GM21786 (cell line): ENCODE data around the gene RGS12.

Experiments
- ATAC-seq: cut with Tn5 transposase; IDR thresholded peaks from one replicate; pipeline ENCODE4 v1.9.1; 2021; ENCODE audit not compliant: unreplicated experiment

Gene RGS12, protein sequence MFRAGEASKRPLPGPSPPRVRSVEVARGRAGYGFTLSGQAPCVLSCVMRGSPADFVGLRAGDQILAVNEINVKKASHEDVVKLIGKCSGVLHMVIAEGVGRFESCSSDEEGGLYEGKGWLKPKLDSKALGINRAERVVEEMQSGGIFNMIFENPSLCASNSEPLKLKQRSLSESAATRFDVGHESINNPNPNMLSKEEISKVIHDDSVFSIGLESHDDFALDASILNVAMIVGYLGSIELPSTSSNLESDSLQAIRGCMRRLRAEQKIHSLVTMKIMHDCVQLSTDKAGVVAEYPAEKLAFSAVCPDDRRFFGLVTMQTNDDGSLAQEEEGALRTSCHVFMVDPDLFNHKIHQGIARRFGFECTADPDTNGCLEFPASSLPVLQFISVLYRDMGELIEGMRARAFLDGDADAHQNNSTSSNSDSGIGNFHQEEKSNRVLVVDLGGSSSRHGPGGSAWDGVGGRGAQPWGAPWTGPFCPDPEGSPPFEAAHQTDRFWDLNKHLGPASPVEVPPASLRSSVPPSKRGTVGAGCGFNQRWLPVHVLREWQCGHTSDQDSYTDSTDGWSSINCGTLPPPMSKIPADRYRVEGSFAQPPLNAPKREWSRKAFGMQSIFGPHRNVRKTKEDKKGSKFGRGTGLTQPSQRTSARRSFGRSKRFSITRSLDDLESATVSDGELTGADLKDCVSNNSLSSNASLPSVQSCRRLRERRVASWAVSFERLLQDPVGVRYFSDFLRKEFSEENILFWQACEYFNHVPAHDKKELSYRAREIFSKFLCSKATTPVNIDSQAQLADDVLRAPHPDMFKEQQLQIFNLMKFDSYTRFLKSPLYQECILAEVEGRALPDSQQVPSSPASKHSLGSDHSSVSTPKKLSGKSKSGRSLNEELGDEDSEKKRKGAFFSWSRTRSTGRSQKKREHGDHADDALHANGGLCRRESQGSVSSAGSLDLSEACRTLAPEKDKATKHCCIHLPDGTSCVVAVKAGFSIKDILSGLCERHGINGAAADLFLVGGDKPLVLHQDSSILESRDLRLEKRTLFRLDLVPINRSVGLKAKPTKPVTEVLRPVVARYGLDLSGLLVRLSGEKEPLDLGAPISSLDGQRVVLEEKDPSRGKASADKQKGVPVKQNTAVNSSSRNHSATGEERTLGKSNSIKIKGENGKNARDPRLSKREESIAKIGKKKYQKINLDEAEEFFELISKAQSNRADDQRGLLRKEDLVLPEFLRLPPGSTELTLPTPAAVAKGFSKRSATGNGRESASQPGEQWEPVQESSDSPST (N-terminal part only)

DNA sequence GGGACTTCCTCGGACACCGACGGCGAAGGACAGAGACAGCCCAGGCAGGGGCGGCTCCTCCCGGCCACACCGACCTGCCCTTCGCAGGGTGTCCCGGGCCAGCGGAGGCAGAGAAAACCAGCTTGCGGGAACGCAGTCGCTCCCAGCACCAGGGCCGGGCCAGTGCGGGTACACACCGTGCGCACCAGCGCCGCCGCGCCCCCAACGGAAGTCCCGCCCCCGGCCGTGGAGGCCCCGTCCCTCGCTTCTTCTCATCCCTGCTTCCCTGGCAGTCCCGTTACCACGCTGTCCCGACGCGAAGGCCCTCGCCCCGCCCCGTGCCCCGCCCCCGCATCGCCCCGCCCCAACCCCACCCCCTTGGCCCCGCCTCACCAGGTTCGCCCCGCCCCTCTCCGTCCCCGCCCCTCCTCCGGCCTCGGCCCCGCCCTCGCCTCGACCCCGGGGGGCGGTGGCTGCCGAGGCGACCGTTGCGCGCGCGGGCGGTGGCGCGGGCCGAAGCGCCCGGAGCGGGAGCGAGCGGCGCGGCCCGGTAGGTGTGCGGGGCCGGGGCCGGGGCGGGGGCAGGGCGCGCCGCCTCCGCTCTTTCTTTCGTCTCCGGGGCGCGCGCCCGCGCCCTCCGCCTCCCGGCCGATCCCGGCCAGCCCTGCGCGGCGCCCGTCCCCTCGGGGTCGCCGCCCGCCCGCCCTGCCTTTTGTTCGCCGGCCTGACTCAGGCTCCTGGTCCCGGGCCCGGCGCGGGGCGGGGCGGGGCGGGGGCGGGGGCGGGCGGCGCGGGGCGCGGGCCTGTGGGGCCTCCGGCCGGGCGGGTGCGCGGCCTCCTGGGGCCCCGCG, at the start of gene RGS12:
Gene RGS12 (plus strand): TSS at position 451 of the 830 bp plus-strand sequence. CDS start 23,150 bp downstream, outside the sequence.
- ATAC-seq = peak; percentile 86

DNA sequence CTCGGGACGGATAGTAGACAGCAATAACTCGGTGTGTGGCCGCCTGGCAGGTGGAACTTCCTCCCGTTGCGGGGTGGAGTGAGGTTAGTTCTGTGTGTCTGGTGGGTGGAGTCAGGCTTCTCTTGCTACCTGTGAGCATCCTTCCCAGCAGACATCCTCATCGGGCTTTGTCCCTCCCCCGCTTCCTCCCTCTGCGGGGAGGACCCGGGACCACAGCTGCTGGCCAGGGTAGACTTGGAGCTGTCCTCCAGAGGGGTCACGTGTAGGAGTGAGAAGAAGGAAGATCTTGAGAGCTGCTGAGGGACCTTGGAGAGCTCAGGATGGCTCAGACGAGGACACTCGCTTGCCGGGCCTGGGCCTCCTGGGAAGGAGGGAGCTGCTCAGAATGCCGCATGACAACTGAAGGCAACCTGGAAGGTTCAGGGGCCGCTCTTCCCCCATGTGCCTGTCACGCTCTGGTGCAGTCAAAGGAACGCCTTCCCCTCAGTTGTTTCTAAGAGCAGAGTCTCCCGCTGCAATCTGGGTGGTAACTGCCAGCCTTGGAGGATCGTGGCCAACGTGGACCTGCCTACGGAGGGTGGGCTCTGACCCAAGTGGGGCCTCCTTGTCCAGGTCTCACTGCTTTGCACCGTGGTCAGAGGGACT, 49.6 kb upstream of the RGS12 start:
- no peak for ATAC-seq

DNA sequence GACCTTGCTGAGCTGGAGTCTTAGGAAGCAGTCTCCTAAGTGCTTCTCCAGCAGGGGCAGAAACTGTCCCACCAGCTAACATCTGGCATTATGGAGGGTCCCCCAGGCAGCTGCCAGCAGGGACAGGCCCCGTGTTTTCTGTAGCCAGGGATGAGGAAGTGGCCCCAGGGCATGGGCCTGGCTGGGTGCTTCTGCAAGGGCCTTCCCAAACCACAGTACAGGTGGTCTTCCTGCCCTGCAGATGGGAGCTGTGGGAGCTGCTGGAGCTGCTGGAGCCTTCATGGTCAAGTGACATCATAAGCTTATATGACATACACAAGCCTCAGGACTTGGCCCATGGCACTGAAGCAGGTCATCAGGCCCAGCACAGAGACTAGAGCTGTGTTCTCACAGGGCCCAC, 48.8 kb upstream of the RGS12 start:
- ATAC-seq = no peak

DNA sequence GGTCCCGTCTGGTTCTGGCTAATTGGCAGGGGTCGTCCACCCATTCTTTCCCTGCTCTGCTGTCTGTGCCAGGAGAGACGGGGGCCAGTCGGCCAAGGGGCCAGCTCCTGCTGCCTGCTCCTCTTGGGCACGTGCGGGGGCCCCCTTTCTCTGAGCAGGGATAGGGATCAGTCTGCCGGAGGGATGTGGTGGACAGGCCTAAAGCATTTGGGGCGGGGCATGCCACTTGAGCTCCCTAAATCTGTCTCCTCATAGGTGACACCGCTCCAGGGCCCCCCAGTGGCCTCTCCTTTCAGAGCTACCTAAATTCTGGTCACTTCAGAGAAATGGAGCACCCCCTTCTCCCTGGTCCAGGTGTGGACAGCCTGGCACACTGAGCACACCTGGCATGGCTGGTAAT, 48.1 kb upstream of the RGS12 start:
- ATAC-seq = no peak

DNA sequence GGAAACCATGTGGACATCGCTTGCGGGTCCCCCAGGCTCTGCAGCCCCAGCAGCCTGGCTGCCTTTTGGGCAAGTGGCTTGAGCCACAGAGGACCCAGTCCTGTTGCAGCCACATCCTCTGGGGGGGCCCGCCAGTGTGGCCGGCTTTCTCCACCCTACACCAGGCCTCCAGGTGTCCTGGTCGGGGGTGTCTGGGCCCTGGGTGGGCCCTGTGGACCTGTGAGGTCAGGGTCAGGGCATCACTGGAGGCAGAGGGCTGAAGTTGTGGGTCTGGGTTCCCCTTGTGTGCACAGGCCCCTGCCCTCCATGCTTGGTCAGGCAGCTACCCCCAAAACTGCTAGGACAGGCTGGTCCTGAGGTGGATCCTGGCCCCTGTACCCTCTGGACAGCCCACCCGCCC, 47.1 kb upstream of the RGS12 start:
- no peak for ATAC-seq

DNA sequence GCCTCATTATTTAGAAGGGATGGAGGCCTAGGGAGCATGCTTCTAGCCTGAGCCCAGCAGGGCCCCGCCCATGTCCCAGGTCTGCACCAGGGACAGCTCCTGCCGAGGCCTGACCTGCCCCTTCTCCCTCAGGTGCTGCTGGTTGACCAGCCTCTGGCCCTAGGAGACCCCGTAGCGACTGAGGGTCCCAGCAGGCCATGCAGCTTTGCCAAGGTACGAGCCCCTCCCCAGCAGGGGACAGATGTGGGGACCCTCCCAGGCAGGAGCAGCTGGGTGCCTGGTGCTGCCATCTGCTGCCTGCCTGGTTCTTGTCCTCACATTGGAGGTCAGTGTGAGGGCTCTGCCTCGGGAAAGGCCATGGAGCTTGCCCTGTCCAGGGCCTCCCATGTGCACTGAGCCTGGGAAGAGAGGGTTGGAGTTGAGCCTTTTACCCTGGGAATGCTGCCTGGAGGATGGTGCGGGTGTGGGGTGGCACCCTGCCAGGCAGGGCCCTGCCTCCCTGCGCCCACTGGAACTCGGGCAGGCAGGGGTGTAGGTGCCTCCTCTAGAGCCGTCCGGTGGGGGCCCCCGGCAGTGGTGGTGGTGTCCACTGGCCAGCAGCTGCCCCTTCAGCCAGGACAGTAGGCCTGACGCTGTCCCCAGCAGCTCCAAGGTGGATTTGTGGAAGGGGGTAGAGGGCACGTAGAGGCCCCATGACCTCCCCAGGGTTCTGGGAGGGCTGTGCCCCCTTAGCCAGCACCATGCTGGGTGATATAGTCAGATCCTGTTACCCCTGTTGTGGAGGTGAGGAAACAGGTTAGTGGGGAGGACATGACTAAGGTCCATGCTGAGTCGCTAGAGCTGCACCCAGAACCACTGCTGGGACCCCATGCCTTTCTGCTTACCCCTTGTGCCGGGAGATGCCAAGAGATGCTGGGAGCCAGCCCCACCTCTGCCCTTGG, 46.1 kb upstream of the RGS12 start:
- ATAC-seq = no peak

DNA sequence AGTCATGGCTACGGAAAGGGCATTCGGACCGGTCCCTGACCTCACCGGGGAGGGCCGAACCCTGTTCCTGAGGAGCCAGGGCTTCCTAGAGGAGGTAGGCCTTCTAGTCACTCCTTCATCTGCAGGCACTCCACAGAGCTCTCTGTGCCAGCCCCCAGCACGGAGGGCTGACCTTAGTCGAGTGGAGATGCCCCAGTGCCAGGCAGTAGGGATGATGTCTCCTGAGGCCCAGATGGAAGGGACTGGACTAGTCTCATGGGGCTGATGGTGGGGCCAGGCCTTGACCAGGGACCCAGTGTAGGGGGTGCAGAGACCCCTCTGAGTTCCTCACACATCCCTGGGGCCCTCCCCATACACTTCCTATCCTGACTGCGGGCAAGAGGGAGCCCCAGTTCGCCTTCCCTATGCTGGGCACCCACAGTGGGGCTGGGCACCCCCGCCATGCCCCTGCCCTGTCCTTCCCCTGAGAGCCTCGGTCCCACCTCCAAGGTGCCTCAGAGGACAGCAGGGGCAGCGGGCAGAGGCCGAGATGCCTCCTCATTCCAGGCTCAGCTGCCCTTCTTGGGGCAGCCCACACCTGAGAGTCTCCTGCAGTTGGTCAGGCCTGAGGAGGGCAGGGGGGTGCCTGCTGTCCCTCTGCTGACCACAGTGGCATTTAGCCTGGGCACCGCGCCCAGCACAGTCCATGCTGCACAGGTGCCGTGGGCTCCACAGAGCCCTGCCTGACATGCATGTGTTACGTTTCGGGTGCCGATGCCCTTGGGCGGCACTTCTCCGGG, 45.2 kb upstream of the RGS12 start:
- ATAC-seq = no peak

DNA sequence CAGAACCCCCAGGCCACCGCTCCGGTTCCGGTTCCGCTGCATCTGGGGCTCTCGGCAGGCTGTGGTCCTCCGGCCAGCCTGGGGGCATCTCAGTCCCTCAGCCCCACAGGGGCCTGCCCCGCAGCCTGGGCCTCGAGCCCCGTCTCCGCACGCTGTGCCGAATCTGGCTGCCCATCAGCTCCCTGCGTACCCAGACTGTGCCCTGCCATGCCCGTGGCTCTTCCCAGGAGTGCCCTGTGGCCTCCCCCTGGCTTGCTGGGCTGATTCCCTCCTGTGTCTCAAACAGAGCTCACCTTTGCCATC, 44.7 kb upstream of the RGS12 start:
- no peak for ATAC-seq

DNA sequence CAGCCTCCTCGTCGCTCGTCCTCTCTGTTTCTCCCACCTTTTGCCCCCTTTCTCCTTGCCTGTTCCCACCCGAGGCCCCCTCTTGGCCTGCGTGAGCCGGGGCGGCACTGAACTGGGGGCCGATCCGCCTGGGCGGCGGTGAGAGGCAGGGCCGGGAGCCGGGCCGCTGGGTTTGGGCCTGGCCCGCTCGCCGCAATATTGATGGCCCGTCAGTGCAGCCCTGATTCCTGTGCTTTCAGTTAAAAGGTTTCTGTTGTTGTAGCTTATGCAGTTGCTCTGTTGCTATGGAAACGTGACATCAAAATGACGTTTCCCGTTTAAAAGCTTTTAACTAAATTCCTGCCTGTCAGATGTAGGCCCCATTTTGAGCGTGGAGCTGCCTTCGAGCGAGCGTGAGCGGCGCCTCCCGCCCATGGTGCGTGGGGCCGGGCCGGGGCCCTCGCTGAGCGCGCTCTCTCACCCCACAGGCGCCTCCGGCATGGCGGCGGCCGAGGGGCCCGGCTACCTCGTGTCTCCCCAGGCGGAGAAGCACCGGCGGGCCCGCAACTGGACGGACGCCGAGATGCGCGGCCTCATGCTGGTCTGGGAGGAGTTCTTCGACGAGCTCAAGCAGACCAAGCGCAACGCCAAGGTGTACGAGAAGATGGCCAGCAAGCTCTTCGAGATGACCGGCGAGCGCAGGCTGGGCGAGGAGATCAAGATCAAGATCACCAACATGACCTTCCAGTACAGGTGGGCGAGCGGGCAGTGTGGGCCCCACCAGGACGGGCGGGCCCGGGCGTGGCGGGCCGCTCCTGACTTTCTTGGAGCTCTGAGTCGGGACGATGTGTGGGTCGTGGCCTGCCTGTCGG, 43.8 kb upstream of the RGS12 start, which contains the start of gene MSANTD1:
Gene MSANTD1 (plus strand): TSS at position 349 of the 851 bp plus-strand sequence. CDS start 64 bp downstream, at position 413.
- no peak for ATAC-seq

DNA sequence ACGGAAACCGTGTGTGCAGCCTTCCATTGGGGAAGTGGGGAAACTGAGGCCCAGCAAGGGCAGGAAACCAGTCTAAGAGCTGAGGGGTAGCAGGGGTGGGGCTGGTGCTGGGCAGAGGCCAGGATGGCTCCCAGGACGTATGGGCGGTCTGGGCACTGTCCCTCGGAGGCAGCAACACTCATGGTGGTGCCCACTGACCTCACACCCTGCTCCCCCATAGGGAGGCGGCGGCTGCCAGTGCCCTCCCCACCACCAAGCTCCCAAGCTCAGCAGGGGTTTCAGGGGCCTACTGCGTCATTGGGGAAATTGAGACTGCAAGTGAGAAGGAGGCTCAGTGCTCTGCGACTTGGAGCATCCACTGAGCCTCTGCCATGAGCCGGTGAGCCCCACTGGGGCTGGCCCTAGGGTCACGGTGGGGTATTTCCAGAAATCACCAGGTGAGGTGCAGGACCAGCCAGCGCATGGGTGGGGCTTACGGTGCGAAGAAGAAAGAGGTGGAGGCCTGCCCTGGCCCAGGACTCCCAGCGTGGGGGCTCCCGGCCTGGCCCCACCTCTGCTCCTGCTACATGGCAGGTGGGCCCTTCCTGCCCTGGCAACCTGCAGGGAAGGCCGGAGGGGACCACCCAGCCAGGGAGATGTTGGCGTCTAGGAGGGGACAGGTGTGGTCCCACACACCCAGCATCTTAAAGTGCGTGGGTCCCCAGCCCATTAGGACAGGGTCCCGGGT, 42.9 kb upstream of the RGS12 start:
- no peak for ATAC-seq

DNA sequence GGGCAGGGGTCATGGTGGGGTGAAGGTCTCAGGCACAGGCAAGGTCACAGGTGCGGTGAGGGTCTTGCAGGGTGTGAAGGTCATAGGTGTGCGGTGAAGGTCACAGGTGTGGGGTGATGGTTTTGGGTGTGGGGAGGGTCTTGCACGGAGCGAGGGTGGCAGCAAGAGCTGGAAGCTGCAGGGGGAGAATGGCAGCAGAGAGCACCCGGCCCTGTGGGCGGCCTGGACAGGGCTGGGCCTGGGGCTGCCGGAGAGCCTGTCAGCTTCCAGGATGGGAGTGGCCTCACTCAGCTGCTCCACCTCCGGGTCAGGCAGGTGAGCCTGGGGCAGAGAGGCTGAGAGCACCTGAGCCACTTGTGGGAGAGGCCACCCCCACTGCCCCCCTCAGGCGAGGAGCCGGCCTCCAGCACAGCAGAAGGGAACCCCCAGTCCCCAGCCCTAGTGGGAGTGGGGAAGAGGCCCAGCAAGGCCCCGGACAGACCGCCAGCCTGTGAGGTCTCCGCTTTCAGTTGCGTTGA, 42.3 kb upstream of the RGS12 start:
- ATAC-seq = no peak

DNA sequence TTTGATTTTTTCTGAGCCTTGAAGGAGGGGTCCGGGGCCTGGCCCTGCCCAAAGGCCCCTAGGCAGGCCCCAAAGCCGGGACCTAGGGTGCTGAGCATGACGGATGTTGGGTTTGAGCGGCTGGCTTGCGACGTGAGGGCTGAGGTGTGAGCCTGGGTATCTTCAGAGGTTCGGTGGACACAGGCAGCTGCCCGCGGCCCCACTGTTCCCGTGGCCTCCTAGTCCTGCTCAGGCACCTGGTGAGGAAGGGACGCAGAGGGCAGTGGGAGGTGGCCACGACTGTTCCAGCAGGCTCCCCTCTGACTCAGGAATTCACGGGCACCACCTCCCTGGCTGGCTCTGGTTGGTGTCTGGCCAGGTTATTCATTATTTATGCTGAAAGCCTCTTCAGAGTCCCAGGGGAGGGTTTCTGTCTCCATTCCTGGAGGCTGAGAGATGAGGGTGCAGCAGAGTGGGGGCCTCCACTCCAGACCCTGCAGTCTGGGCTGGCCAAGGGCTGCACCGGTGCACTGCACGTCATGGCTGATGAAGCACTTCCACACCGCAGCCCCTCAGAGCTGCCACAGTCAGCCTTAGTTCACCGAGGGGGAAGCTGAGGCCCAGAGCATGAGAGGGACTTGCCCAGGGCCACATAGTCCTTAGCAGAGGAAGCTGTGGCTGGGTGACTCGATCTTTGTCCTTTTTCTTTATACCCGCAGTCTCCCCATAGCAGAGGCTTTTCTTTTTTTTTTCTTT, 41.7 kb upstream of the RGS12 start:
- ATAC-seq = no peak

DNA sequence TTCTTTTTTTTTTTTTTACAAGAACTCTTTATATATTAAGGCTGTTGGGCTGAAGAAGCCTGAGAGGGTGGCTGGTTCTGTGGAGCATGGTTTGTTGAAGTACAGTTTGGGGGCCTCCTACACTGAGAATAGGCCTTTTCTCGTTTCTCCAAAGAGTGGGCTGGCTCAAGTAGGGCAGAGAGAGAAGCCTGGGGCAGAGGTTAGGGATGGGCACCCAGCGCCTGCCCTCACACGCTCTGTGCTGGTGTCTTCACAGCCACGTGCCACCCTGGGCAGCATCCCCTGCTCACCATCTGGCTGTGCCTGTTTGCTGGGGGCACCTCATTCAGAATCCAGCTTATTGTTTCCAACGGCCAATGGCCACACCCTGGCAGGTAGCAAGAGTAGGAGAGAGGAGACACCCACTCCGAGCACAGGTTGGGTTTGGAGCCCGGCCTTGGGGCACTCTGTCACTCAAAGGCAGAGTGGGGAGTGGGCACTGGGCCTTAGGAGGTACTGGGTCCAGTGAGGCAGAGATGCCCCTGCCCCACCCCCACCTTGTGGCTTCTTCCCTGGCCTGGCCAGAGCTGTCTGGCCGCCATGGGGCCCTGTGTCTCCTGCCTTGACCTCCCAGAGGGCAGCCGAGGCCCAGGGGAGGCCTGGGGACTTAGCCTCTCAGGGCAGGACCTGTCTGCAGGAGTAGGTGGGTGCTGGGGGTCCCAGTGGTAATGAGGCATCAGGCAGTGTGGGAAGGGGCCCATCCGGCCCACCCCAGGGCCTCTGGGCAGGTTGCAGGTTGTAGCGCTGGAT, 40.9 kb upstream of the RGS12 start:
- no peak for ATAC-seq

DNA sequence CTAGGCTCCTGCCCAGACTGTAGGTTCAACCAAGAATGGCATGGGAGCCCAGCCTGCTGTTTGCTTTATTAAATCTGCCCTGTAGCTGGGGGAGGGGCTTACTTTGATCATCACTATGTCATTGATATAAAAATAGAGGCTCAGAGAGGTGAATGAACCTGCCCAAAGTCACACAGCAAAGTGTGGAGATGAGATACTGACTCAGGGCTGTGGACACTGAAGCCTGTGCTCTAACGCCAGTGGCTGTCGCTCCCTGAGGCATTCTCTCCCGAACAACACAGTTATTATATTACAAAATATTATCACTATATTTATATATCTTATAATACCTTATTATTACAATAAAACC, 40.4 kb upstream of the RGS12 start:
- no peak for ATAC-seq
